Immature natural killer cell (primary cell): Measurements from ENCODE around the gene TBC1D22B. TPM values are rescaled to one million over a fixed set of nuclear protein-coding genes. Genes with fewer than 3 reads are reported as not detected.

Experiments
- DNase-seq, 3 donors: peaks; one replicate each; pipeline ENCODE4 v3.0.0; 2022; ENCODE audit warnings: mixed read lengths in 1 of 3
- H3K27ac Mint-ChIP-seq, 6 donors: one replicate each; pipeline ENCODE4 v1.8.0; 2020; ENCODE audit warnings: mixed read lengths in 6 of 6, mild to moderate bottlenecking in 5 of 6, inconsistent platforms in 4 of 6, moderate library complexity in 3 of 6
- H3K27me3 Mint-ChIP-seq, 3 donors: one replicate each; pipeline ENCODE4 v1.8.0; 2020 to 2021; ENCODE audit warnings: low read depth in 3 of 3, mild to moderate bottlenecking in 3 of 3, mixed read lengths in 3 of 3, moderate library complexity in 3 of 3, inconsistent platforms in 1 of 3
- H3K36me3 Mint-ChIP-seq, 3 donors: one replicate each; pipeline ENCODE4 v1.8.0; 2020; ENCODE audit warnings: mixed read lengths in 3 of 3, inconsistent platforms in 2 of 3, mild to moderate bottlenecking in 2 of 3
- H3K4me1 Mint-ChIP-seq, 2 donors: one replicate each; pipeline ENCODE4 v1.8.0; 2020; ENCODE audit warnings: inconsistent platforms in 2 of 2, mild to moderate bottlenecking in 2 of 2, mixed read lengths in 2 of 2, moderate library complexity in 1 of 2
- H3K4me3 Mint-ChIP-seq, 5 donors: one replicate each; pipeline ENCODE4 v1.8.0; 2020; ENCODE audit warnings: mild to moderate bottlenecking in 5 of 5, mixed read lengths in 5 of 5, inconsistent platforms in 3 of 5, moderate library complexity in 3 of 5
- H3K9me3 Mint-ChIP-seq, 6 donors: one replicate each; pipeline ENCODE4 v1.8.0; 2020; ENCODE audit warnings: mild to moderate bottlenecking in 6 of 6, mixed read lengths in 6 of 6, inconsistent platforms in 4 of 6, moderate library complexity in 3 of 6
- polyA plus RNA-seq, 3 donors: library from polyadenylated mRNA; unstranded; fragments of 300-500 nt; fragmentation: Illumina TruSeq; gene quantifications; one replicate each; pipeline ENCODE4 v1.2.3, GENCODE V29; 2021

Gene TBC1D22B
- polyA plus RNA-seq, 3 donors from 2014 or later = 4.3 to 8.4 (median 7.2) TPM

GRCh38 chr6:37381579-37381978, 124.0 kb downstream of the TBC1D22B start:
- Mint-ChIP-seq H3K27me3 (peaks cover 0 to 1% (median 0%) of the 10 kb centered on the region in 3 donors), H3K4me1 (no peaks in the 10 kb centered on the region), H3K36me3 (peaks cover 23 to 44% (median 24%) of the 10 kb centered on the region in 3 donors), H3K27ac (no peak overlapping the region), H3K4me3 (no peak overlapping the region), H3K9me3 (no peaks in the 10 kb centered on the region)
- DNase-seq = peak; percentile 19 to 42 (median 28)

Other genes with a start within 250 kb of the TBC1D22B start
- gene PIM1, start 87.6 kb upstream of the TBC1D22B start, polyA plus RNA-seq = 100 to 1,000 TPM in 2 of 3 donors, 10 to 100 TPM in 1; 90.5 to 197 (median 117) TPM
- gene TMEM217, start 372 bp downstream of the TBC1D22B start, polyA plus RNA-seq = under 1 TPM in 2 of 3 donors, not detected in 1; 0.23 to 0.32 TPM
- 10 to 100 TPM; 15.2 to 26.4 (median 25.8) TPM for gene RNF8, start 96.2 kb downstream of the TBC1D22B start, polyA plus RNA-seq
- gene CMTR1, start 175.4 kb downstream of the TBC1D22B start, polyA plus RNA-seq = 10 to 100 TPM; 15.8 to 29.6 (median 24.0) TPM
- 100 to 1,000 TPM in 1 of 3 donors, 10 to 100 TPM in 2; 78.7 to 115 (median 79.3) TPM for gene CCDC167, start 242.1 kb downstream of the TBC1D22B start, polyA plus RNA-seq